HepG2 (cell line): Measurements from ENCODE around the gene INTS6. TPM values are rescaled to one million over a fixed set of nuclear protein-coding genes. Genes with fewer than 3 reads are reported as not detected.

Experiments
- ATAC-seq: fragments of 200-7000 bp; cut with Tn5 transposase; 3 replicates; pipeline ENCODE4 v1.9.1; 2020; ENCODE audit warnings: mild to moderate bottlenecking, moderate library complexity
- BruUV-seq: library from RNA; stranded (reverse); fragments of 400-500 nt; replicated peaks from 2 replicates; lab custom pipeline; 2021; lab: Mats Ljungman, UMichigan
- CTCF ChIA-PET: fragments of 300-600 bp; formaldehyde crosslinking; extraction: SDS; loops from one replicate; lab custom pipeline; 2021; ENCODE audit warnings: low total read pairs, inconsistent platforms, low intra/inter-chr PET ratio; lab: Yijun Ruan, JAX
- POLR2A ChIA-PET: fragments of 350-600 bp; sonication (Branson Sonifier 250); formaldehyde crosslinking; loops from one replicate; lab custom pipeline; 2020; ENCODE audit warnings: antibody characterized with exemption, inconsistent platforms; lab: Yijun Ruan, JAX
- DNase-seq: peaks from one replicate; pipeline ENCODE4 v3.0.0-alpha.2; 2015; ENCODE audit warnings: low spot score
- FAIRE-seq: peaks from 3 replicates; lab custom pipeline; 2011; peaks lifted over from hg19 to GRCh38; lab: Jason Lieb, UNC
- H2AFZ ChIP-seq: one replicate; pipeline ENCODE4 v1.6.1; 2011; ENCODE audit warnings: low read length, inconsistent platforms
- H3K27ac ChIP-seq: fragments of 300-600 bp; 3 replicates; pipeline ENCODE4 v1.8.0; 2011; ENCODE audit warnings: mixed run types, mild to moderate bottlenecking, mixed read lengths, low read length, inconsistent platforms; ENCODE audit not compliant: insufficient read depth; ENCODE audit errors: extremely low read length
- H3K27me3 ChIP-seq, 2 experiments: fragments of 200-600 bp in 1 of 2; 2 replicates in 1 of 2; 3 replicates in 1 of 2; pipeline versions ENCODE4 v1.6.0 to v1.8.0; 2011; ENCODE audit warnings: low read length in 2 of 2, mild to moderate bottlenecking in 2 of 2, moderate library complexity in 2 of 2, inconsistent platforms in 1 of 2; ENCODE audit not compliant: insufficient read depth in 2 of 2, control insufficient read depth in 1 of 2
- H3K36me3 ChIP-seq, 2 experiments: fragments of 200-600 bp in 1 of 2; replicated peaks in 1 of 2; 2 replicates in 1 of 2; 3 replicates in 1 of 2; pipeline versions ENCODE4 v1.5.1 to v1.8.0; 2011; ENCODE audit warnings: low read length in 2 of 2, inconsistent platforms in 1 of 2; ENCODE audit not compliant: insufficient read depth in 2 of 2, control insufficient read depth in 1 of 2
- H3K4me1 ChIP-seq: 2 replicates; pipeline ENCODE4 v1.5.1; 2012; ENCODE audit warnings: low read length, inconsistent platforms; ENCODE audit not compliant: insufficient read depth
- H3K4me2 ChIP-seq: 2 replicates; pipeline ENCODE4 v1.6.0; 2011; ENCODE audit warnings: low read depth, low read length, inconsistent platforms
- H3K4me3 ChIP-seq, 3 experiments: fragments of 200-600 bp in 1 of 3; sonication (generic), shearing (Covaris generic) in 1 of 3; replicated peaks in 1 of 3; 2 replicates each; pipeline ENCODE4 v1.5.1; 2011 to 2016; ENCODE audit warnings: low read length in 3 of 3, inconsistent platforms in 2 of 3, low read depth in 2 of 3, mild to moderate bottlenecking in 2 of 3, control low read depth in 1 of 3, mixed read lengths in 1 of 3; ENCODE audit not compliant: insufficient read depth in 1 of 3
- H3K79me2 ChIP-seq: one replicate; pipeline ENCODE4 v1.6.1; 2011; ENCODE audit warnings: low read length, inconsistent platforms; ENCODE audit not compliant: insufficient read depth
- H3K9ac ChIP-seq: 2 replicates; pipeline ENCODE4 v1.6.0; 2011; ENCODE audit warnings: mild to moderate bottlenecking, low read depth, low read length, inconsistent platforms; ENCODE audit not compliant: insufficient read depth
- H3K9me3 ChIP-seq: 2 replicates; pipeline ENCODE4 v1.5.1; 2012; ENCODE audit warnings: mild to moderate bottlenecking, low read length
- H4K20me1 ChIP-seq: 2 replicates; pipeline ENCODE4 v1.6.0; 2011; ENCODE audit warnings: inconsistent platforms, mild to moderate bottlenecking, low read length, moderate library complexity; ENCODE audit not compliant: insufficient read depth
- FLYWCH1 ChIP-seq: sonication (generic); formaldehyde crosslinking; IDR thresholded peaks from 2 replicates; pipeline ENCODE4 v1.8.1; 2023; ENCODE audit warnings: mild to moderate bottlenecking, missing genetic modification reagents
- MXD4 ChIP-seq: IDR thresholded peaks from 2 replicates; pipeline ENCODE4 v1.6.1; 2016; ENCODE audit warnings: mild to moderate bottlenecking, missing biosample characterization, missing genetic modification reagents
- RARG ChIP-seq: sonication (generic); formaldehyde crosslinking; IDR thresholded peaks from 2 replicates; pipeline ENCODE4 v1.4.0; 2020; ENCODE audit warnings: low read depth, mild to moderate bottlenecking, missing genetic modification reagents
- REXO4 ChIP-seq: sonication (generic); formaldehyde crosslinking; IDR thresholded peaks from 2 replicates; pipeline ENCODE4 v1.8.0; 2022; ENCODE audit warnings: missing genetic modification reagents, mild to moderate bottlenecking, borderline replicate concordance
- SMAD1 ChIP-seq: sonication (generic); formaldehyde crosslinking; IDR thresholded peaks from 2 replicates; pipeline ENCODE4 v1.4.0; 2020; ENCODE audit warnings: missing genetic modification reagents, low read depth, mild to moderate bottlenecking, borderline replicate concordance
- TOPORS ChIP-seq: sonication (generic); formaldehyde crosslinking; IDR thresholded peaks from 2 replicates; pipeline ENCODE4 v1.8.0; 2023; ENCODE audit warnings: mild to moderate bottlenecking, missing genetic modification reagents
- ZFP41 ChIP-seq: sonication (generic); formaldehyde crosslinking; IDR thresholded peaks from 2 replicates; pipeline ENCODE4 v1.4.0; 2020; ENCODE audit warnings: mild to moderate bottlenecking, missing genetic modification reagents, borderline replicate concordance
- ZFY ChIP-seq: sonication (generic); formaldehyde crosslinking; IDR thresholded peaks from 2 replicates; pipeline ENCODE4 v1.4.0; 2020; ENCODE audit warnings: missing genetic modification reagents
- ZMYM4 ChIP-seq: sonication (generic); formaldehyde crosslinking; IDR thresholded peaks from 2 replicates; pipeline ENCODE4 v1.8.1; 2023; ENCODE audit warnings: mild to moderate bottlenecking, missing genetic modification reagents
- ZNF30 ChIP-seq: sonication (generic); formaldehyde crosslinking; IDR thresholded peaks from 2 replicates; pipeline ENCODE4 v1.5.0; 2020; ENCODE audit warnings: mild to moderate bottlenecking, missing genetic modification reagents
- ZNF589 ChIP-seq: sonication (generic); formaldehyde crosslinking; conservative IDR thresholded peaks from 2 replicates; pipeline ENCODE4 v1.8.0; 2022; ENCODE audit warnings: mild to moderate bottlenecking, moderate library complexity, missing genetic modification reagents
- WGBS: methylation state at CpG from one replicate; pipeline ENCODE4 v1.1.6; 2017; ENCODE audit warnings: low lambda C conversion rate; 5-methylcytosine and 5-hydroxymethylcytosine counted together
- in situ Hi-C: cut with HindIII; loops from 2 replicates; pipeline ENCODE4 v1.10.0; 2017; ENCODE audit warnings: low pct_unique_long_range_greater_than_20kb; ENCODE audit not compliant: extremely low pct_ligation_motif_present
- intact Hi-C: fragments of 100-400 bp; cut with micrococcal nuclease; formaldehyde crosslinking; loops from one replicate; pipeline ENCODE4 v1.10.0; 2022; ENCODE audit not compliant: unreplicated experiment
- polyA plus RNA-seq, 8 experiments: library from polyadenylated mRNA; depleted of rRNA in 3 of 8; stranded (reverse) in 7 of 8; unstranded in 1 of 8; fragments of >200 nt; fragmentation: Illumina TruSeq in 4 of 8; extraction: Trizol in 4 of 8; gene quantifications; 2 replicates each; pipeline versions ENCODE4 v1.2.1 to v1.2.3, GENCODE V29; 2011 to 2016; ENCODE audit warnings: low read depth in 4 of 8, missing spikeins in 1 of 8, mixed read lengths in 1 of 8; ENCODE audit not compliant: insufficient read depth in 1 of 8
- total RNA-seq, 5 experiments: library from RNA; depleted of rRNA; stranded (reverse); fragments of >200 nt; fragmentation: Illumina TruSeq; extraction: Trizol; gene quantifications; 2 replicates each; pipeline ENCODE4 v1.2.3, GENCODE V29; 2016; ENCODE audit warnings: low read depth in 1 of 5
- TF ChIP-seq, protein P1 (sequence below): IDR thresholded peaks from 2 replicates; pipeline ENCODE4 v1.6.1; 2016; ENCODE audit warnings: missing biosample characterization, missing genetic modification reagents, low read depth
- TF ChIP-seq, protein P2 (sequence below): sonication (generic); formaldehyde crosslinking; IDR thresholded peaks from 2 replicates; pipeline ENCODE4 v1.4.0; 2020; ENCODE audit warnings: missing genetic modification reagents

The INTS6 gene
- total and polyA plus RNA-seq, 2 of the 13 experiments (the other 11 are each of a cell fraction or from before 2014, with no cell fraction given), result 27.9 to 38.4 TPM

- Histone ChIP-seq H3K79me2 (peaks cover 96% of the 10 kb centered on the region), H3K4me3 (no peak overlapping the region), H3K27me3 (no peaks in the 10 kb centered on the region), H3K4me2 (no peak overlapping the region), H3K36me3 (peaks cover 2 to 14% of the 10 kb centered on the region in 2 experiments; a peak in 3 of 5 replicates), H3K4me1 (peaks cover 59% of the 10 kb centered on the region), H3K9me3 (no peaks in the 10 kb centered on the region), H4K20me1 (peaks cover 70% of the 10 kb centered on the region), H3K27ac (no peak overlapping the region), H3K9ac (no peak overlapping the region), H2AFZ (no peak overlapping the region)
- 92% methylated on average over 6 of the region's 6 CpGs for WGBS
- ChIA-PET POLR2A (interaction anchor here (1.7 kb wide), 1 partner anchor 32 kb away, joined by 4 read pairs; no protein-coding TSS in a partner anchor), CTCF (no interaction called here)
- no peak for TF ChIP-seq ZMYM4
- intact Hi-C loops, result no loop called here
- FAIRE-seq, result no peak
- BruUV-seq, result no TSS peak
- no peak for ATAC-seq
- in situ Hi-C loops, result no loop called here
- DNase-seq, result no peak
Measured at GRCh38 chr13:51420681-51421490, 31.9 kb downstream of the INTS6 start.

DNA sequence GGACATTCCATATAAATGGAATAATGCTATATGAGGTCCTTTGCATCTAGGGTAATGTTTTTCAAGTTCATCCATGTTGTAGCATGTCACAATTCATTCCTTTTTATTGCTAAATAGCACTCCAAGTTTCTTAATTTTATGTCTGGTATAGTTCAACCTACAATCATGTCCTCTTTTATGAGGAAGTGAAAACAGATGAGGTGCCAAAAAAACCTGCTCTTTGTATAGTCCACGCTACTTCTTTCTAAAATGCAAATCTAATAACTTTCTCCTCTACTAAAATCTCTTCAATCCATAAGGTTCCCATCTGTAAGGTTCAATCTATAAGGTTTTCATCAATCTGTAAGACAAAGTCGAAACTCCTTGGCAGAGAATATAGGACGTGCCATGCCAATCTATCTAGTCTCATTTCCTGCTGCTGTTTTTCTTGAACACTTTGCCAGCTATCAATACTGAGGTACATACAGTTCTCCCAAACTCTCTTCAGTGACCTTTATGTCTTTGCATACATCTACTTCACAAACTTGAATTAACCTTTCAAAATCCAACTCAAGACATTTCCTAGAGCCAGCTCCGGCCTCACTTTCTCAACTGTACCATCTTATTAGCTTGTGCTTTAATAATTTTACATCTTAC is 33.7 kb downstream of the INTS6 start:
- Histone ChIP-seq H3K9ac (no peak overlapping the region), H3K36me3 (peaks cover 2 to 14% of the 10 kb centered on the region in 2 experiments; a peak in 3 of 5 replicates), H3K4me1 (peaks cover 61% of the 10 kb centered on the region), H4K20me1 (peaks cover 63% of the 10 kb centered on the region), H3K27ac (no peak overlapping the region), H3K4me2 (no peak overlapping the region), H3K79me2 (peaks cover 95% of the 10 kb centered on the region), H3K4me3 (no peak overlapping the region), H2AFZ (no peak overlapping the region), H3K9me3 (no peaks in the 10 kb centered on the region), H3K27me3 (no peaks in the 10 kb centered on the region)
- no peak for FAIRE-seq
- BruUV-seq, result no TSS peak
- WGBS, result over 99% methylated on average over 4 of the region's 4 CpGs
- no peak for DNase-seq
- no peak for ATAC-seq
- CTCF ChIA-PET, result no interaction called here
- POLR2A ChIA-PET, result interaction anchor here (1.6 kb wide), 1 partner anchor 34 kb away, joined by 4 read pairs; the partner anchor contains the start of gene INTS6
- intact Hi-C loops (no loop called here), in situ Hi-C loops (no loop called here)
- no peak for TF ChIP-seq SMAD1
- TF ChIP-seq ZNF30 (CRISPR knock-in tag), result no peak
- TF ChIP-seq, protein P1, sequence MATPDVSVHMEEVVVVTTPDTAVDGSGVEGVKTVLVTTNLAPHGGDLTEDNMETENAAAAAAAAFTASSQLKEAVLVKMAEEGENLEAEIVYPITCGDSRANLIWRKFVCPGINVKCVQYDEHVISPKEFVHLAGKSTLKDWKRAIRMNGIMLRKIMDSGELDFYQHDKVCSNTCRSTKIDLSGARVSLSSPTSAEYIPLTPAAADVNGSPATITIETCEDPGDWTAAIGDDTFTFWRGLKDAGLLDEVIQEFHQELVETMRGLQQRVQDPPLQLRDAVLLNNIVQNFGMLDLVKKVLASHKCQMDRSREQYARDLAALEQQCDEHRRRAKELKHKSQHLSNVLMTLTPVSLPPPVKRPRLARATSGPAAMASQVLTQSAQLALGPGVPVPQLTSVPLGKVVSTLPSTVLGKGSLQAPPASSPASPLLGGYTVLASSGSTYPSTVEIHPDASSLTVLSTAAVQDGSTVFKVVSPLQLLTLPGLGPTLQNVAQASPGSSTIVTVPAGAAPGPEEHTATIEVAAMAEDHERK (CRISPR knock-in tag), result no peak
- TF ChIP-seq ZNF589 (CRISPR knock-in tag), result no peak
- no peak for TF ChIP-seq TOPORS (CRISPR knock-in tag)
- TF ChIP-seq, protein P2, sequence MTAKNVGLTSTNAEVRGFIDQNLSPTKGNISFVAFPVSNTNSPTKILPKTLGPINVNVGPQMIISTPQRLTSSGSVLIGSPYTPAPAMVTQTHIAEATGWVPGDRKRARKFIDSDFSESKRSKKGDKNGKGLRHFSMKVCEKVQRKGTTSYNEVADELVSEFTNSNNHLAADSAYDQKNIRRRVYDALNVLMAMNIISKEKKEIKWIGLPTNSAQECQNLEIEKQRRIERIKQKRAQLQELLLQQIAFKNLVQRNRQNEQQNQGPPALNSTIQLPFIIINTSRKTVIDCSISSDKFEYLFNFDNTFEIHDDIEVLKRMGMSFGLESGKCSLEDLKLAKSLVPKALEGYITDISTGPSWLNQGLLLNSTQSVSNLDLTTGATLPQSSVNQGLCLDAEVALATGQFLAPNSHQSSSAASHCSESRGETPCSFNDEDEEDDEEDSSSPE, result no peak
- no peak for TF ChIP-seq ZFY (CRISPR knock-in tag)
- TF ChIP-seq REXO4 (CRISPR knock-in tag), result no peak
- no peak for TF ChIP-seq ZFP41 (CRISPR knock-in tag)
- no peak for TF ChIP-seq MXD4 (CRISPR knock-in tag)
- TF ChIP-seq FLYWCH1 (CRISPR knock-in tag), result no peak
- TF ChIP-seq RARG (CRISPR knock-in tag), result no peak
